Stimulated activated CD4-positive, alpha-beta T cell treated with anti-CD3 and anti-CD28 coated beads, Interleukin-1b, Interleukin-23, amount 100 ng/mL, for 4 hours (primary cell): ENCODE measurements around the gene PLBD2.
A peak's percentile ranks its signal among the peaks of the same experiment; 100 is the strongest.

Experiments
- DNase-seq, 2 donors: peaks; one replicate each; pipeline ENCODE4 v3.0.0-alpha.2; 2020; ENCODE audit warnings: low read depth in 2 of 2

Gene PLBD2

GRCh38 chr12:113358381-113359132, at the start of gene PLBD2:
TSS of gene PLBD2 (plus strand) at chr12:113358587. CDS start at chr12:113358601, 14 bp downstream.
- DNase-seq = peak; percentile 91 to 93

- DNase-seq = no peak
Observed at GRCh38 chr12:113310489-113310888, 47.9 kb upstream of the PLBD2 start.

GRCh38 chr12:113314121-113314529, 44.3 kb upstream of the PLBD2 start:
- no peak for DNase-seq

GRCh38 chr12:113315358-113315757, 43.0 kb upstream of the PLBD2 start:
- DNase-seq = no peak

GRCh38 chr12:113316155-113316554, 42.2 kb upstream of the PLBD2 start:
- DNase-seq = no peak

- DNase-seq = no peak
Observed at GRCh38 chr12:113317122-113317521, 41.3 kb upstream of the PLBD2 start.

- no peak for DNase-seq
Observed at GRCh38 chr12:113318046-113318656, 40.2 kb upstream of the PLBD2 start.

GRCh38 chr12:113318900-113319628, 39.3 kb upstream of the PLBD2 start:
- DNase-seq = no peak

GRCh38 chr12:113320401-113320800, 38.0 kb upstream of the PLBD2 start:
- no peak for DNase-seq

GRCh38 chr12:113322343-113322742, 36.0 kb upstream of the PLBD2 start:
- DNase-seq = no peak

GRCh38 chr12:113325916-113326315, 32.5 kb upstream of the PLBD2 start:
- DNase-seq = no peak

GRCh38 chr12:113326775-113327395, 31.5 kb upstream of the PLBD2 start:
- no peak for DNase-seq

- DNase-seq = no peak
Observed at GRCh38 chr12:113328368-113328889, 30.0 kb upstream of the PLBD2 start.

- no peak for DNase-seq
Observed at GRCh38 chr12:113329022-113329790, 29.2 kb upstream of the PLBD2 start.

- DNase-seq = no peak
Observed at GRCh38 chr12:113329791-113330417, 28.5 kb upstream of the PLBD2 start.

GRCh38 chr12:113330505-113330904, 27.9 kb upstream of the PLBD2 start:
- DNase-seq = no peak

GRCh38 chr12:113332688-113333417, 25.5 kb upstream of the PLBD2 start:
- no peak for DNase-seq

GRCh38 chr12:113333418-113333750, 25.0 kb upstream of the PLBD2 start:
- no peak for DNase-seq

GRCh38 chr12:113333877-113334785, 24.3 kb upstream of the PLBD2 start:
- no peak for DNase-seq
